ENCODE measurements around the gene DNAI1. TPM values are rescaled to one million over a fixed set of nuclear protein-coding genes. Genes with fewer than 3 reads are reported as not detected.

The DNAI1 gene
- total and polyA plus RNA-seq, 2 experiments from 2014 or later: 0.57 TPM; not detected in 1

- Histone ChIP-seq H3K27ac (no peak overlapping the region), H3K9me2 (replicated peaks; ENCODE audit: insufficient read depth) (no peaks in the 10 kb centered on the region), H3K4me3 (no peak overlapping the region), H4K20me1 (ENCODE audit: insufficient read depth, poor library complexity, severe bottlenecking) (peaks cover 14% of the 10 kb centered on the region), H3K9me3 (ENCODE audit: low read depth) (no peaks in the 10 kb centered on the region), H3K79me2 (peaks cover 34% of the 10 kb centered on the region), H3K27me3 (no peaks in the 10 kb centered on the region), H3K36me3 (replicated peaks; ENCODE audit: insufficient read depth, low read depth) (no peaks in the 10 kb centered on the region), H2AFZ (no peak overlapping the region), H3K4me1 (ENCODE audit: insufficient read depth) (peaks cover 3% of the 10 kb centered on the region), H3K4me2 (no peak overlapping the region)
- no peak for TF ChIP-seq EZH2phosphoT487 (IDR thresholded peaks at IDR 0.05; ENCODE audit: low read depth, severe bottlenecking, unreplicated experiment)
- TF ChIP-seq, protein P1, sequence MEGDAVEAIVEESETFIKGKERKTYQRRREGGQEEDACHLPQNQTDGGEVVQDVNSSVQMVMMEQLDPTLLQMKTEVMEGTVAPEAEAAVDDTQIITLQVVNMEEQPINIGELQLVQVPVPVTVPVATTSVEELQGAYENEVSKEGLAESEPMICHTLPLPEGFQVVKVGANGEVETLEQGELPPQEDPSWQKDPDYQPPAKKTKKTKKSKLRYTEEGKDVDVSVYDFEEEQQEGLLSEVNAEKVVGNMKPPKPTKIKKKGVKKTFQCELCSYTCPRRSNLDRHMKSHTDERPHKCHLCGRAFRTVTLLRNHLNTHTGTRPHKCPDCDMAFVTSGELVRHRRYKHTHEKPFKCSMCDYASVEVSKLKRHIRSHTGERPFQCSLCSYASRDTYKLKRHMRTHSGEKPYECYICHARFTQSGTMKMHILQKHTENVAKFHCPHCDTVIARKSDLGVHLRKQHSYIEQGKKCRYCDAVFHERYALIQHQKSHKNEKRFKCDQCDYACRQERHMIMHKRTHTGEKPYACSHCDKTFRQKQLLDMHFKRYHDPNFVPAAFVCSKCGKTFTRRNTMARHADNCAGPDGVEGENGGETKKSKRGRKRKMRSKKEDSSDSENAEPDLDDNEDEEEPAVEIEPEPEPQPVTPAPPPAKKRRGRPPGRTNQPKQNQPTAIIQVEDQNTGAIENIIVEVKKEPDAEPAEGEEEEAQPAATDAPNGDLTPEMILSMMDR (IDR thresholded peaks at IDR 0.05; ENCODE audit: poor library complexity): no peak
- no peak for TF ChIP-seq EZH2 (IDR thresholded peaks at IDR 0.05; ENCODE audit: borderline replicate concordance)
- no peak for DNase-seq (ENCODE audit: low spot score)
- 88% methylated on average over 14 of the region's 14 CpGs for WGBS (ENCODE audit: low lambda C conversion rate, missing lambda C conversion rate)
These were observed 751 bp downstream of the DNAI1 start for GRCh38 chr9:34459356-34459755.

DNA sequence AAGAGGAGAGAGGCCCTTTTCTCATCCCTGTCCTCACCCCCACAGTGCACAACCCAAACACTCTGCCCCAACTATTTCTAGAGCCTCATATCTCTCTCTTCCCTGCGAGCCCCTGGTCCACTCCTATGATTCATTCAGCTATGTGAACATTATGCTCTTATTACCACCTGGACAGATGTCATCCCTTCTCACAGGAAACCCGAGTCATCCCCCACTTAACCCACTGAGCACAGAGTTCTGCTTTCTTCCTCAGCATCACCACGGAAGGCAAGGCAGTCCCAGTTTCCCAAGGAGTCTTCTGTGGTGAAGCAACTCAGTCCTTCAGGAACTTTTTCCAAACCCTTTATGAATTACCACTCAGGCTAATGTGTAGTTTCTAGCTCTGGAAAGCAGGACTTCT is 1.3 kb downstream of the DNAI1 start:
- peaks cover 2% of the 10 kb centered on the region for H3K27me3 ChIP-seq
- TF ChIP-seq, protein P1 (IDR thresholded peaks at IDR 0.05; ENCODE audit: poor library complexity): no peak
- TF ChIP-seq EZH2 (IDR thresholded peaks at IDR 0.05; ENCODE audit: borderline replicate concordance) (no peak), EZH2phosphoT487 (IDR thresholded peaks at IDR 0.05; ENCODE audit: low read depth, severe bottlenecking, unreplicated experiment) (no peak)
- no peak overlapping the region for H3K4me3 ChIP-seq
- H3K9me3 ChIP-seq (ENCODE audit: low read depth): no peaks in the 10 kb centered on the region
- H3K27ac ChIP-seq: no peak overlapping the region
- H3K79me2 ChIP-seq: peaks cover 28% of the 10 kb centered on the region
- peaks cover 3% of the 10 kb centered on the region for H3K4me1 ChIP-seq (ENCODE audit: insufficient read depth)
- H3K9me2 ChIP-seq (replicated peaks; ENCODE audit: insufficient read depth): no peaks in the 10 kb centered on the region
- no peak for DNase-seq (ENCODE audit: low spot score)
- no peak overlapping the region for H2AFZ ChIP-seq
- no peaks in the 10 kb centered on the region for H3K36me3 ChIP-seq (replicated peaks; ENCODE audit: insufficient read depth, low read depth)
- 72% methylated on average over 3 of the region's 3 CpGs for WGBS (ENCODE audit: low lambda C conversion rate, missing lambda C conversion rate)
- H4K20me1 ChIP-seq (ENCODE audit: insufficient read depth, poor library complexity, severe bottlenecking): peaks cover 14% of the 10 kb centered on the region
- H3K4me2 ChIP-seq: no peak overlapping the region

DNA sequence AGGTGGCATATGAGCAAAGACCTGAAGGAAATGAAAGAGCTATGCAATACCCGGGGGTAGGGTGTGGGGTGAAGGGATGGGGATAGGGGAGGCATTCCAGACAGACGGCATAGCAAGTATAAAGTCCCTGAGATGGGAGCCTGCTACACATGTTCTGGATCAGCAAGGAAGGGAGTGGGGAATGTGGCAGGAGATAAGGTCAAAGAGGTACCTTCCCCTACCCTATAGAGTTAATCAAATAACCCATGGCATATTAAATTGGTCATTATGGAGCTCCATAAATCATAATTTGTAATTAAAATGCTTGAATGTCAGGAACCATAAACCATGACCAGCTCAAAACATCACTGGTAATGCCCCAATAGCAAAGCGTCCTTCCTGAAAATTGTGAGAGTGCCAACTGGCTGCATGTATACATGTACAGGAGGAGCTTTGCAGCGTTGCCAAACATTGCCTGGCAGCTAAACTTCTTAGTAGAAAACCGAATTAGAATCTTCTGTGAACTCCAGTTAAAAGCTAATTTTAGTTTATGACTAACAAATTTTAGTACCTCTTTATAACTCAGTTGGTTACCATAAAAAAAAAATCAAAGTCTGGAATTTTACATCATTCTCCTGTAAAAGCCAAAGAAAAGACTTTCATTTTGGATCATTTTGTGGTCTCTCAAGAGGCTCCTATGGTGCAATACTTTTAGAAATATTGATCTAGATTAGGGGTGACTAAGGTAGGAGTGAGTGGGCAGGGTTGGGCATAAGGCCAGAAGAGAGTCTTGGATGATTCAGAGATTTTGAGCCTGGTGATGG is 4.7 kb downstream of the DNAI1 start:
- no peaks in the 10 kb centered on the region for H3K9me3 ChIP-seq (ENCODE audit: low read depth)
- no peak for DNase-seq (ENCODE audit: low spot score)
- 61% methylated on average over 5 of the region's 5 CpGs for WGBS (ENCODE audit: low lambda C conversion rate, missing lambda C conversion rate)
- H3K9me2 ChIP-seq (replicated peaks; ENCODE audit: insufficient read depth): no peaks in the 10 kb centered on the region
- no peak overlapping the region for H2AFZ ChIP-seq
- no peaks in the 10 kb centered on the region for H3K36me3 ChIP-seq (replicated peaks; ENCODE audit: insufficient read depth, low read depth)
- no peak overlapping the region for H3K27ac ChIP-seq
- no peaks in the 10 kb centered on the region for H3K79me2 ChIP-seq
- no peaks in the 10 kb centered on the region for H4K20me1 ChIP-seq (ENCODE audit: insufficient read depth, poor library complexity, severe bottlenecking)
- no peak overlapping the region for H3K4me3 ChIP-seq
- TF ChIP-seq EZH2phosphoT487 (IDR thresholded peaks at IDR 0.05; ENCODE audit: low read depth, severe bottlenecking, unreplicated experiment) (no peak), EZH2 (IDR thresholded peaks at IDR 0.05; ENCODE audit: borderline replicate concordance) (no peak)
- TF ChIP-seq, protein P1 (IDR thresholded peaks at IDR 0.05; ENCODE audit: poor library complexity): no peak
- H3K4me2 ChIP-seq: no peak overlapping the region
- peaks cover 15% of the 10 kb centered on the region for H3K27me3 ChIP-seq
- no peaks in the 10 kb centered on the region for H3K4me1 ChIP-seq (ENCODE audit: insufficient read depth)

Measured in hepatocyte (in vitro differentiated cells).